Vagina (tissue), 2 donors: Measurements from ENCODE around the gene PARP11. TPM values are rescaled to one million over a fixed set of nuclear protein-coding genes. Genes with fewer than 3 reads are reported as not detected.

Source experiments
- DNase-seq, 2 donors: peaks; one replicate each; pipeline ENCODE4 v3.0.0-alpha.2; 2017; ENCODE audit errors: extremely low spot score in 2 of 2
- H3K27ac ChIP-seq: fragments of 200-600 bp; sonication (generic); one replicate; pipeline ENCODE4 v1.5.1; 2019
- H3K27me3 ChIP-seq: fragments of 200-600 bp; sonication (generic); one replicate; pipeline ENCODE4 v1.5.1; 2019
- H3K36me3 ChIP-seq, 2 donors: fragments of 200-600 bp; sonication (generic); one replicate each; pipeline ENCODE4 v1.5.1; 2017 to 2019
- H3K4me1 ChIP-seq: fragments of 200-600 bp; sonication (generic); one replicate; pipeline ENCODE4 v1.5.1; 2019
- H3K4me3 ChIP-seq, 2 donors: fragments of 200-600 bp; sonication (generic); 1 replicate in 1 of 2; 2 replicates in 1 of 2; pipeline ENCODE4 v1.5.1; 2016 to 2019
- H3K9me3 ChIP-seq: fragments of 200-600 bp; sonication (generic); one replicate; pipeline ENCODE4 v1.5.1; 2019
- POLR2A ChIP-seq, 2 donors: fragments of 450-650 bp; IDR thresholded peaks; one replicate each; pipeline ENCODE4 v1.6.1; 2017; ENCODE audit warnings: antibody characterized with exemption in 2 of 2, mild to moderate bottlenecking in 2 of 2, moderate library complexity in 2 of 2
- POLR2AphosphoS5 ChIP-seq, 2 donors: sonication (generic); formaldehyde crosslinking; IDR thresholded peaks; one replicate each; pipeline ENCODE4 v1.9.0; 2017; ENCODE audit warnings: antibody characterized with exemption in 2 of 2, mild to moderate bottlenecking in 2 of 2, low read depth in 1 of 2; ENCODE audit not compliant: insufficient read depth in 1 of 2
- intact Hi-C: fragments of 100-400 bp; cut with DNase I; formaldehyde crosslinking; loops from one replicate; pipeline ENCODE4 v1.15.1; 2023
- total RNA-seq: library from RNA; depleted of rRNA; stranded (reverse); fragments of >200 nt; gene quantifications from one replicate; pipeline ENCODE4 v1.2.3, GENCODE V29; 2016
- TF ChIP-seq, protein P1 (sequence below), 3 experiments: fragments of 450-650 bp in 2 of 3; fragments of 200-600 bp in 1 of 3; sonication (generic) in 1 of 3; IDR thresholded peaks; one replicate each; pipeline ENCODE4 v1.5.1; 2017 to 2019; ENCODE audit warnings: antibody characterized with exemption in 3 of 3, mild to moderate bottlenecking in 2 of 3, moderate library complexity in 2 of 3

Gene PARP11
- total RNA-seq, 1 donor from 2014 or later, result 2.7 TPM

DNA sequence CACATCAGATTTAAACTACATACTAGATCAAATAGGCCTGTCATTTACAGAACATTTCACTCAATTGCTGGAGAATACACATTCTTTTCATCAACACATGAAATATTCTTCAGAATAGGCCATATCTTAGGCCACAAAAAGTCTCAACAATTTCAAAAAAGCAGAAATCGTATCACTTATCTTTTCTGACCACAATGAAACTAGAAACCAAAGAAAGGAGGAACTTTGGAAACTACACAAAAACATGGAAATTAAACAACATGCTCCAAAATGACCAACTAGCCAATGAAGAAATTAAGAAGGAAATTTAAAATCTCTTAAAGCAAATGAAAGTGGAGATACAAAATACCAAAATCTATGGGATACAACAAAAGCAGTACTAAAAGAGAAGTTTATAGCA is 35.1 kb downstream of the PARP11 start:
- DNase-seq, result no peak
- TF ChIP-seq POLR2A (IDR thresholded peaks at IDR 0.05) (no peak), POLR2AphosphoS5 (IDR thresholded peaks at IDR 0.05; ENCODE audit: insufficient read depth in 1 of 2, low read depth in 1 of 2) (no peak)
- TF ChIP-seq, protein P1, sequence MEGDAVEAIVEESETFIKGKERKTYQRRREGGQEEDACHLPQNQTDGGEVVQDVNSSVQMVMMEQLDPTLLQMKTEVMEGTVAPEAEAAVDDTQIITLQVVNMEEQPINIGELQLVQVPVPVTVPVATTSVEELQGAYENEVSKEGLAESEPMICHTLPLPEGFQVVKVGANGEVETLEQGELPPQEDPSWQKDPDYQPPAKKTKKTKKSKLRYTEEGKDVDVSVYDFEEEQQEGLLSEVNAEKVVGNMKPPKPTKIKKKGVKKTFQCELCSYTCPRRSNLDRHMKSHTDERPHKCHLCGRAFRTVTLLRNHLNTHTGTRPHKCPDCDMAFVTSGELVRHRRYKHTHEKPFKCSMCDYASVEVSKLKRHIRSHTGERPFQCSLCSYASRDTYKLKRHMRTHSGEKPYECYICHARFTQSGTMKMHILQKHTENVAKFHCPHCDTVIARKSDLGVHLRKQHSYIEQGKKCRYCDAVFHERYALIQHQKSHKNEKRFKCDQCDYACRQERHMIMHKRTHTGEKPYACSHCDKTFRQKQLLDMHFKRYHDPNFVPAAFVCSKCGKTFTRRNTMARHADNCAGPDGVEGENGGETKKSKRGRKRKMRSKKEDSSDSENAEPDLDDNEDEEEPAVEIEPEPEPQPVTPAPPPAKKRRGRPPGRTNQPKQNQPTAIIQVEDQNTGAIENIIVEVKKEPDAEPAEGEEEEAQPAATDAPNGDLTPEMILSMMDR (IDR thresholded peaks at IDR 0.05), result no peak
- no peaks in the 10 kb centered on the region for H3K9me3 ChIP-seq
- intact Hi-C loops, result no loop called here
- H3K27ac ChIP-seq, result no peak overlapping the region
- no peaks in the 10 kb centered on the region for H3K27me3 ChIP-seq
- no peak overlapping the region for H3K4me3 ChIP-seq
- no peaks in the 10 kb centered on the region for H3K36me3 ChIP-seq
- no peaks in the 10 kb centered on the region for H3K4me1 ChIP-seq

GRCh38 chr12:3837049-3837448 is 36.1 kb downstream of the PARP11 start:
- H3K36me3 ChIP-seq, result no peaks in the 10 kb centered on the region
- H3K4me3 ChIP-seq, result no peak overlapping the region
- no peak overlapping the region for H3K27ac ChIP-seq
- intact Hi-C loops, result no loop called here
- H3K4me1 ChIP-seq, result no peaks in the 10 kb centered on the region
- DNase-seq, result no peak
- H3K27me3 ChIP-seq, result no peaks in the 10 kb centered on the region
- TF ChIP-seq POLR2AphosphoS5 (IDR thresholded peaks at IDR 0.05; ENCODE audit: insufficient read depth in 1 of 2, low read depth in 1 of 2) (no peak), POLR2A (IDR thresholded peaks at IDR 0.05) (no peak)
- TF ChIP-seq, protein P1 (IDR thresholded peaks at IDR 0.05), result no peak
- no peaks in the 10 kb centered on the region for H3K9me3 ChIP-seq

GRCh38 chr12:3836641-3837040 is 36.6 kb downstream of the PARP11 start:
- Histone ChIP-seq H3K36me3 (no peaks in the 10 kb centered on the region), H3K4me1 (no peaks in the 10 kb centered on the region), H3K27me3 (no peaks in the 10 kb centered on the region), H3K4me3 (no peak overlapping the region), H3K27ac (no peak overlapping the region), H3K9me3 (no peaks in the 10 kb centered on the region)
- DNase-seq, result no peak
- intact Hi-C loops, result no loop called here
- TF ChIP-seq POLR2AphosphoS5 (IDR thresholded peaks at IDR 0.05; ENCODE audit: insufficient read depth in 1 of 2, low read depth in 1 of 2) (no peak), POLR2A (IDR thresholded peaks at IDR 0.05) (no peak)
- TF ChIP-seq, protein P1 (IDR thresholded peaks at IDR 0.05), result no peak

GRCh38 chr12:3835914-3836313 is 37.3 kb downstream of the PARP11 start:
- no peak for DNase-seq
- H3K36me3 ChIP-seq, result no peaks in the 10 kb centered on the region
- TF ChIP-seq POLR2A (IDR thresholded peaks at IDR 0.05) (no peak), POLR2AphosphoS5 (IDR thresholded peaks at IDR 0.05; ENCODE audit: insufficient read depth in 1 of 2, low read depth in 1 of 2) (no peak)
- TF ChIP-seq, protein P1 (IDR thresholded peaks at IDR 0.05), result no peak
- intact Hi-C loops, result no loop called here
- H3K27ac ChIP-seq, result no peak overlapping the region
- no peaks in the 10 kb centered on the region for H3K4me1 ChIP-seq
- no peaks in the 10 kb centered on the region for H3K9me3 ChIP-seq
- no peaks in the 10 kb centered on the region for H3K27me3 ChIP-seq
- H3K4me3 ChIP-seq, result no peak overlapping the region

DNA sequence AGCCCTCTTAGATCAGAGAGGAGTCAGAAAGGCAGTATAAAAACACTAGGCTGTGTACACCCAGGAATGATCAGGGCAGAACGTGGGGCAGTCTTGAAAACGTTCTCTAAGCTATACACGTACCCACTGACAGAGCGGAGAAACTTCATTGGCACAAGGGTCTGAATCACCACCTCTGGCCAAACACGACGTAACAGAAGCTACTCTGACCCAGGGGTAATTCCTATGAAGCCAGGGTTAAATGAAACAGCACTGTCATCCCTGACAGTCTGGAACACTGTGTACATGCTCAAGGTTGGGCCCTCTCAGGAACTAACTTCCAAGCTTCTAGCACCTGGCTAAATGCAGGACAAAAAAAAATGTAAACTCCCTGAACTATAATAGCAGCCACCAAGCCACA is 38.4 kb downstream of the PARP11 start:
- intact Hi-C loops, result no loop called here
- Histone ChIP-seq H3K27me3 (no peaks in the 10 kb centered on the region), H3K4me3 (no peak overlapping the region), H3K9me3 (no peaks in the 10 kb centered on the region), H3K4me1 (no peaks in the 10 kb centered on the region), H3K27ac (no peak overlapping the region), H3K36me3 (no peaks in the 10 kb centered on the region)
- no peak for DNase-seq
- TF ChIP-seq, protein P1 (IDR thresholded peaks at IDR 0.05), result no peak
- TF ChIP-seq POLR2AphosphoS5 (IDR thresholded peaks at IDR 0.05; ENCODE audit: insufficient read depth in 1 of 2, low read depth in 1 of 2) (no peak), POLR2A (IDR thresholded peaks at IDR 0.05) (no peak)
